GM18505 (cell line): Measurements from ENCODE around the gene IL37.
A peak's percentile ranks its signal among the peaks of the same experiment; 100 is the strongest.
"Not testable (repeated sequence)": the region's sequence is repeated elsewhere in the genome, so short reads cannot be mapped to it uniquely, and the experiment has no call there.

Experiments used
- ATAC-seq: cut with Tn5 transposase; IDR thresholded peaks from one replicate; pipeline ENCODE4 v1.9.1; 2021; ENCODE audit not compliant: unreplicated experiment
- POLR2A ChIP-seq: IDR thresholded peaks from 4 replicates; pipeline ENCODE4 v1.6.1; 2011; ENCODE audit warnings: borderline replicate concordance; ENCODE audit not compliant: insufficient read depth, insufficient read length; ENCODE audit errors: extremely low read depth

Gene IL37

GRCh38 chr2:112880696-112881095 is 30.3 kb upstream of the IL37 start:
- no peak for ATAC-seq
- no peak for TF ChIP-seq POLR2A

DNA sequence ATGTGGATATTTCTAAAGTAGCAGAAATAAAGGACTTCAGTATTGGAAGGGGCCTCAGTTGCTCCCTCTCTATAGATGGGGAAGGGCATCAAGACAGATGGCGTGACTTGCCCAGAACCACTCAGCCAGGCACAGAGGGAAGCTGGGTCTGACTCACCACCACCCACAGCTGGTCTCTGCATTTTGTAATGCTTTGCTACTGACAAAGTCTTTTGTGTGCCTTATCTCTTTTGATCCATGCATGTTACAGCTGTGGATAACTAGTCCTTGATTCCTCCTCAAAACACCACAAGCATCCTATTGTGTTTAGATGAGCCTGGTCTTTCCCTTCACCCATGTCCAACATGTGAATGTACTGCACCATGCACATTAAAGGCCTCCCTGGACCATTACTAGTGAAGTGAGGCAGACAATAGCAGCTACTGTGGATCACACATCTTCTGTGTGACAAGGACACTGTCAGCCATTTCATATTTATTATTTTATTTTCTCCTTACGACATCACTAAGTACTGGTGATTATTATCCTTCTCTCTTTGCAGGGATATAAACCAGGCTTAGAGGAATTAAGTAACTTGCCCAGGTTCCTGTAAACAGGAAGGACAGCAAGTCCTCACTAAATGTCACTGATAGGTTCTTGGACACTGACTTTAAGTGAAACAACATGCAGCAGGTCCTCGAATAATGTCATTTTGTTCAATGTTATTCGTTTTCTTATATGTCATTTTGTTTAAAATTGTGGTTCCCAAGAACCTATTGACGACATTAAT is 29.6 kb upstream of the IL37 start:
- TF ChIP-seq POLR2A, result no peak
- peak; percentile 82 for ATAC-seq

GRCh38 chr2:112883669-112884068 is 27.3 kb upstream of the IL37 start:
- no peak for TF ChIP-seq POLR2A
- ATAC-seq, result no peak

GRCh38 chr2:112884869-112885505 is 26.0 kb upstream of the IL37 start:
- TF ChIP-seq POLR2A, result no peak
- ATAC-seq, result no peak

DNA sequence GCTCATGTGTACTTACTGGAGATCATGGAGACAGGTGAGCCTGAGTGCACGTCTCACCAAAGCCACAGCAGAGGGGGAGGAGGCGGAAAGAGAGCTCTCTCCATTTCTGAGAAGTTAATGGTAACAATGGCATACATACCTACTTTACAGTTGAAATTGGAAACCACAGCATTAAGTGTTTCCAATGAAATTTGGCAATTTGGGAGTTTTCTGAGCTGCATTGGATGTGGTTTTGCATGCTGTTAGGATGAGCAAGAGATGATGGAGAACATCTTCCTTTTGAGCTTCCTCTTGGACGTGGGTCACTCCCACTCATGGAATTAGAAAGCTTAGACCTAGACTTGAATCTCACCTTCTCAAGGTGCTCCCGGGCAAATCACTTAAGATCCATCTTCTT is 25.5 kb upstream of the IL37 start:
- no peak for TF ChIP-seq POLR2A
- ATAC-seq, result no peak

DNA sequence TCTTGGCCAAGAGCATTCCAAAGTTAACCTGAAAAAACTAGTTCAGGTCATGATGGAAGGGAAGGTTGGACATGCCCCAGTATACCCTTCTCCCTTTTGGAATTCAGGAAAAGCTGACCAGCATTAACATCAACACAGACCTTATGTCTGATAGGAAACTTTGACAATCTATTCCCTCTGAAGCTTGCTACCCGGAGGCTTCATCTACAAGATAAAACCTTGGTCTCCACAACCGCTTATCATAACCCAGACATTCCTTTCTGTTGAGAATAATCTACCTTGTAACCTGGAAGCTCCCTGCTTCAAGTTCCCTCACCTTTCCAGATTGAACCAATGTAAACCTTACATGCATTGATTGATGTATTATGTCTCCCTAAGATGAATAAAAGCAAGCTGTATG is 24.7 kb upstream of the IL37 start:
- no peak for TF ChIP-seq POLR2A
- ATAC-seq, result no peak

GRCh38 chr2:112887964-112888749 is 22.8 kb upstream of the IL37 start:
- no peak for ATAC-seq
- TF ChIP-seq POLR2A, result no peak

GRCh38 chr2:112889976-112890375 is 21.0 kb upstream of the IL37 start:
- ATAC-seq, result no peak
- TF ChIP-seq POLR2A, result no peak

DNA sequence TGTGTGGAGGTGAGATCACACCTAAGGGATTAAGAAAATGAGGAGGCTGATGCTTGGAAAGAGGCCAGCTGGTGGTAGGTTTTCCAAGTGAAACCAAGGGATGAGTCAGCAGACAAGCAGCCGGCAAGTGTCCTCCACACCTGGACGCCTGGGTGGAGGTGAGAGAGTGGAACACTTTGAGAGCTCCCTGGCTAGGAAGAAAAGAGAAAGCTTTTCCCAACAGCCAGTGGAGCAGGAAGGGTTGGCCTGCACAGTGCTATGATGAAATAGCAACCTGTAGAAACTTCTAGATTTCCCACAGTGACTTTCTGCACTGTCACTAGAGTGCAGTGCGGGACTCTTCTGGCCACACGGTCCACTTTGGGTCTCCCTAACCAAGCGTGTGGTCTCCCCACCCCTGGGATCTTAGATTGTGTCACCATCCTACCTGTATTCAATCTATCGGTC is 19.6 kb upstream of the IL37 start:
- ATAC-seq, result no peak
- no peak for TF ChIP-seq POLR2A

GRCh38 chr2:112893752-112894151 is 17.2 kb upstream of the IL37 start:
- TF ChIP-seq POLR2A, result no peak
- no peak for ATAC-seq

DNA sequence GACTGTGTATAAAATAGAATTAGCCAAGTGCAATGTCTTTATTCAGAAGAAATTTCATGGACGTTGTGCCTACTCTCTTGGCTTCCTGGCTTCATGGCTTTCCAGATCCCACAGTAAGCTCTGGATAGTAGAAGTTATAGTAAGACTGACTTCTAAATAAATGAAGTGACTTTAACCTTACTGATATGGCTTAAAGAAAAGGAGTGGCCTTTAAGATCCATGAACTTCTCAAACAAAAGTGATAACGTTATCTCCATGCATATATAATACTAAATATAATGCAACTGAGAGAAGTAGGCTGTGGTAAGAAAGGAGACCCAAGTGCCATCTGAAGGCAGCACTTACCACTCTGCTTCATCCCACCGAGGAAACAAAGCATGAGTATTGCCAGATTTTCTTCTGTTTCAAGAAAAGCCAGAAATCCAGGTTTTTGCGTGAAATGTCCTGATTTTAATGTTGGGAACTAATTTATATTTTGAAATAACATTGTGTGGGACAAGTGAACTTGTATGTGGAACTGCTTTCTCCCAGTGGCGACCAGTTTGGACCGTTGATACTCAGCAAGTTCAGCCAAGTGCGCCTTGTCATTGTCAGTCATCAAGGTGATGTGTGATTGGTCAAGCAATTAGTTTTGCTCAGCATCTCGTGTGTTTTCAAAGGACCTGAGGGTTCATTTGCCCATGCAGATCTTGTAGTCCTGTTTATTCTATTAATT is 13.9 kb upstream of the IL37 start:
- no peak for TF ChIP-seq POLR2A
- ATAC-seq, result no peak

GRCh38 chr2:112897624-112897978 is 13.4 kb upstream of the IL37 start:
- ATAC-seq, result no peak
- TF ChIP-seq POLR2A, result no peak

DNA sequence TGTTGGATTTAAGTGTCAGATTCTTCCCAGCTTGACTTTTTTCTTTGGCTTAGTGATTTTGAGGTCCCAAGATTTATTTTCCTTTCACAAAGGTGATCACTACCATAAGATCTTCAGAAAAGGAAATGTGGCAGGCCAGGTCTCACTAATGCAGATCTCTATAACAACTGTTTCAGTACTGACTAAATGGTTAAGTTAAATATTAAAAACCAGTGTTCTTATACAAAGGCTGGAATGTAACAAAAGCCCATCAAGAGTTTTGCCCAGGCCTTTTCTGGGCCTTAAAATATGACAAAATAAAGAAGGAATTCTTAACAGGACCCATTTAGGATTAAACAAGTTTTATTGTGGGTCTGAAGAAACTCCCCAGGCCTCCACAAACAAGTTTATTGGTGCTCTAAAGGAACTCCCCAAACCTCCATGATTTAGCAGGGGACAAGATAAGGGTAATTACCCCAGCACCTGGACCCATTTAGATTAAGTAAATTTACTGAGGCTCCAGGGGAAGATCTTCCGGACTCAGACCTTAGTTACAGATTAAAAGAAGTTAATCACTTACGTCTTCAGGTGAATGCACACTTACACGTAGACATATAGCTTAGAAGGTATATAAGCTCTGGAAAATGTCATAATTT is 9.4 kb upstream of the IL37 start:
- ATAC-seq, result not testable (repeated sequence)
